ENCODE measurements around the gene LRRC17. TPM values are rescaled to one million over a fixed set of nuclear protein-coding genes. Genes with fewer than 3 reads are reported as not detected.

Gene LRRC17
- total and polyA plus RNA-seq, 9 of the 15 experiments (the other 6 are each of a cell fraction or from before 2014, with no cell fraction given): 0.03 to 0.18 (median 0.12) TPM; not detected in 5

DNA sequence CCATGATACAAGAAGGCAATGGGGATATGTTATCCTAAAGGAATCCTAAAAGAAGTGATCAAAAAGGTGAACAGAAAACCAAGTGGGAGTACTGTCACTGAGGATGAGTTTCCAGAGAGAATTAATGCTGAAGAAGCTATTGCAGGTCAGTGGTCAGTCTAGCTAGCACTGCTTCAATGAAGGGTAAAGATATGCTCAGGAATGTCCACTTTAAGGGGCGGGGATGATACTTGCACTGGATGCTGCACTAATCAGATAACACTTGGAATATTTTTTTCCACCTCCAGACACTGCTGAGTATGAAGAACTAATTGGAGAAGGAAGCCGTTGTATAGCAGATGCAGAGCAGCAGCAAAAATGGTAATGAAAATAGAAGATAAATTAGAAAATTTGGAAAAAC is 75.3 kb downstream of the LRRC17 start:
- Histone ChIP-seq H3K9me1 (ENCODE audit: control insufficient read depth, insufficient read depth, low read length) (no peaks in the 10 kb centered on the region), H4K20me1 (replicated peaks; ENCODE audit: control insufficient read depth, insufficient read depth, low read length) (no peaks in the 10 kb centered on the region), H2AFZ (ENCODE audit: low read depth, low read length) (no peak overlapping the region), H3K36me3 (ENCODE audit: control insufficient read depth, insufficient read depth, low read length) (peaks cover 19% of the 10 kb centered on the region), H3K27ac (ENCODE audit: extremely low read depth, low read depth, low read length) (peak overlapping the region; percentile 24; the same call in 1 of the 3 replicates), H3K79me2 (ENCODE audit: control insufficient read depth, insufficient read depth, low read length) (no peaks in the 10 kb centered on the region; the same call in 2 of the 3 replicates), H3K4me1 (replicated peaks in 1 of 2; ENCODE audit: control insufficient read depth in 2 of 2, insufficient read depth in 2 of 2, low read length in 2 of 2) (peaks cover 23 to 55% of the 10 kb centered on the region in 2 experiments), H3K4me3 (no peak overlapping the region), H3K4me2 (ENCODE audit: insufficient read depth, low read length) (peak overlapping the region; percentile 3; the same call in 1 of the 2 replicates), H3K9ac (ENCODE audit: insufficient read depth in 1 of 2, low read depth in 2 of 2, low read length in 2 of 2) (no peak overlapping the region), H3K27me3 (ENCODE audit: control insufficient read depth in 2 of 2, insufficient read depth in 2 of 2, low read length in 2 of 2) (no peaks in the 10 kb centered on the region), H3K9me3 (replicated peaks; ENCODE audit: control insufficient read depth, insufficient read depth, low read depth, low read length) (no peaks in the 10 kb centered on the region)
- peak in 3 of 4 experiments; percentile 36 to 62 (median 38) for DNase-seq (ENCODE audit: extremely low read depth in 1 of 4, low spot score in 3 of 4)
- no TSS peak for BruUV-seq (replicated peaks)
- in situ Hi-C loops (cut with MboI) (loop anchor here (5.0 kb wide), 1 partner anchor 69 kb away; no protein-coding TSS in a partner anchor), intact Hi-C loops (cut with micrococcal nuclease) (no loop called here)
- WGBS (ENCODE audit: insufficient coverage, low coverage, missing lambda C conversion rate): 23% methylated on average over 2 of the region's 2 CpGs
- ChIA-PET CTCF (ENCODE audit: low intra/inter-chr PET ratio) (no interaction called here), POLR2A (interaction anchor here (1.1 kb wide), 1 partner anchor 22 kb away, joined by 3 read pairs; no protein-coding TSS in a partner anchor)
- FAIRE-seq: no peak
- ATAC-seq: peak; percentile 7; the same call in 2 of the 3 replicates
- no peak for TF ChIP-seq TCF7 (IDR thresholded peaks at IDR 0.05; ENCODE audit: borderline replicate concordance)
- TF ChIP-seq YY1 (IDR thresholded peaks at IDR 0.05; ENCODE audit: borderline replicate concordance in 1 of 3, control insufficient read depth in 1 of 3, extremely low read depth in 1 of 3, insufficient read depth in 3 of 3, insufficient read length in 1 of 3, insufficient replicate concordance in 2 of 3, low read depth in 1 of 3, low read length in 2 of 3): no peak
- no peak for TF ChIP-seq ZNF766 (CRISPR knock-in tag; conservative IDR thresholded peaks at IDR 0.05)
- TF ChIP-seq HDAC3 (IDR thresholded peaks at IDR 0.05; ENCODE audit: borderline replicate concordance, partially characterized antibody): no peak
- peak; percentile 34; the same call in 1 of the 2 replicates for TF ChIP-seq EP300 (IDR thresholded peaks at IDR 0.05; ENCODE audit: low read length)
- TF ChIP-seq ZNF232 (CRISPR knock-in tag; IDR thresholded peaks at IDR 0.05): no peak
- peak; percentile 30 for TF ChIP-seq ZNF316 (IDR thresholded peaks at IDR 0.05)
- peak; percentile 37; the same call in 1 of the 2 replicates for TF ChIP-seq C11orf30 (IDR thresholded peaks at IDR 0.05; ENCODE audit: low read depth)
- TF ChIP-seq, protein P1, sequence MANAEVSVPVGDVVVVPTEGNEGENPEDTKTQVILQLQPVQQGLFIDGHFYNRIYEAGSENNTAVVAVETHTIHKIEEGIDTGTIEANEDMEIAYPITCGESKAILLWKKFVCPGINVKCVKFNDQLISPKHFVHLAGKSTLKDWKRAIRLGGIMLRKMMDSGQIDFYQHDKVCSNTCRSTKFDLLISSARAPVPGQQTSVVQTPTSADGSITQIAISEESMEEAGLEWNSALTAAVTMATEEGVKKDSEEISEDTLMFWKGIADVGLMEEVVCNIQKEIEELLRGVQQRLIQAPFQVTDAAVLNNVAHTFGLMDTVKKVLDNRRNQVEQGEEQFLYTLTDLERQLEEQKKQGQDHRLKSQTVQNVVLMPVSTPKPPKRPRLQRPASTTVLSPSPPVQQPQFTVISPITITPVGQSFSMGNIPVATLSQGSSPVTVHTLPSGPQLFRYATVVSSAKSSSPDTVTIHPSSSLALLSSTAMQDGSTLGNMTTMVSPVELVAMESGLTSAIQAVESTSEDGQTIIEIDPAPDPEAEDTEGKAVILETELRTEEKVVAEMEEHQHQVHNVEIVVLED (CRISPR knock-in tag; IDR thresholded peaks at IDR 0.05): no peak
- TF ChIP-seq ZNF408 (CRISPR knock-in tag; IDR thresholded peaks at IDR 0.05; ENCODE audit: low read depth): no peak
- TF ChIP-seq CEBPG (CRISPR knock-in tag; IDR thresholded peaks at IDR 0.05): no peak
- no peak for TF ChIP-seq CEBPG (tag; conservative IDR thresholded peaks at IDR 0.05 in 1 of 2, IDR thresholded peaks at IDR 0.05 in 1 of 2)
- no peak for TF ChIP-seq ZNF384 (IDR thresholded peaks at IDR 0.05; ENCODE audit: low read depth, low read length)
- no peak for TF ChIP-seq KLF6 (CRISPR knock-in tag; IDR thresholded peaks at IDR 0.05; ENCODE audit: borderline replicate concordance)
- TF ChIP-seq ZNF778 (CRISPR knock-in tag; IDR thresholded peaks at IDR 0.05): no peak
- no peak for TF ChIP-seq ZNF586 (CRISPR knock-in tag; conservative IDR thresholded peaks at IDR 0.05)
- TF ChIP-seq PML (IDR thresholded peaks at IDR 0.05; ENCODE audit: low read length): no peak
